Activated CD4-positive, alpha-beta T cell treated with anti-CD3 and anti-CD28 coated beads, Interleukin-2, amount 50 U/mL, for 48 hours (primary cell): ENCODE data around the gene COQ10A.
"Not testable (repeated sequence)": the region's sequence is repeated elsewhere in the genome, so short reads cannot be mapped to it uniquely, and the experiment has no call there.

Source experiments
- DNase-seq, 2 experiments: peaks; one replicate each; pipeline ENCODE4 v3.0.0-alpha.2; 2020

The COQ10A gene

GRCh38 chr12:56282579-56282978 is 15.8 kb downstream of the COQ10A start:
- DNase-seq, result no peak

GRCh38 chr12:56284263-56284662 is 17.5 kb downstream of the COQ10A start:
- DNase-seq, result not testable (repeated sequence)

DNA sequence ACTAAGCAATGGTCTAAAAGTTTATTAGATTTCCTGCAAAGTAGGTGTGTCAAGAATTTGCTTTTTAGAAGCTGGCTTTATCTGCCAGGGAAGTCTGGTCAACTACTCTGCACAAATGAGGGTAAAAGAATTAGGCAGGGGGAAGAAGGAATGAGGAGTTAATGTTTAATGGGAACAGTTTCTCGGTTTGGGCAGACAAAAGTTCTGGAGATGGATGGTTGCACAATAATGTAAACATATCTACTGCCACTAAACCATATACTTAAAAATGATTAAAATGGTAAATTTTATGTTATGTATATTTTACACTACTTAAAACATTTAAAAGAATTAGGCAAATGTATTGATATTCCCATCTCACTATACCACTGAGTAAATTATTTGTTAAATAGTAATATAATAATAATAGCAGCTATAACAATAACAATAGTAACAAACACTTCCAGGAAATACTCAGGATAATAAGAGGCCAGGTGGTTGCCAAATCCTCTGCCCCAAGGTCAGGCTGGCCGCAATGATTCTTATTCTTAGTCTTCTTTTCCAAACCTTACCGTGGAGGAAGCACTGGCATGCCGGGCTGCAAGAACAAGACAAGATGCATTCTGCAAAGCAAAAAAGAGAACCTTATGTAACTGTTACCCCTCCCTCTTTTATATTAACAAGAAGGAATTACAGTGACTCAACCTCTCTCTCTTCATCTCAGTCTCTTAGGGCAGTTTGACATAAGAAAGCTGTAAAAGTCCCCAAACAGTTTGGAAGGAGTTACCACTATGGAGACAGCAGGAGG is 19.5 kb downstream of the COQ10A start:
- DNase-seq, result no peak

DNA sequence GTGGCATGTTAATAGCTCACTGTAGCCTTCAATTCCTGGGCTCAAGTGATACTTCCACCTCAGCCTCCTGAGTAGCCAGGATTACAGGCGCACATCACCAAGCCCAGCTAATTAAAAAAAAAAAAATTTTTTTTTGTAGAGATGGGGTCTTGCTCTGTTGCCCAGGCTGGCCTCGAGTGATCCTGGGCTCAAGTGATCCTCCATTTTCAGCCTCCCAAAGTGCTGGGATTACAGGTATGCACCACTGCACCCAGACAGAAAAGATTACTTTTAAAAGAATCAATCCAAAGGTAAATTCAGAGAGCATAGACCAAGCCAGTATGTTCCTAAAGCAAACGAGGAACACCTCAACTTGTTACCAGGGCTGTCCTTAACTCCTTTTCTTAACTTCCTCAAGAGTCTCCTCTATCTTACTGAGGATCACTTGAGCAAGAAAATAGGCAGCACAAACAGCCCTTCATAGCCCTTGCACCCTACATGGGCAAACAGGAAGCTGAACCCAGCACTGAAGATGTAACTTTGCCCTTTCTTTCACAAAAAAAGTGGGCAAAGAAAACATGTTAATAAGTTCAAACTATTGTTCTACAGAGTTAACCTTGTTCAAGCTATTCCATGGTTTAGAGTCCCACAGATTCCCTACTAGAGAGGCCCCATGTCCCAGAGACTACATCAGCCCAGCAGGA is 22.1 kb downstream of the COQ10A start:
- no peak for DNase-seq

DNA sequence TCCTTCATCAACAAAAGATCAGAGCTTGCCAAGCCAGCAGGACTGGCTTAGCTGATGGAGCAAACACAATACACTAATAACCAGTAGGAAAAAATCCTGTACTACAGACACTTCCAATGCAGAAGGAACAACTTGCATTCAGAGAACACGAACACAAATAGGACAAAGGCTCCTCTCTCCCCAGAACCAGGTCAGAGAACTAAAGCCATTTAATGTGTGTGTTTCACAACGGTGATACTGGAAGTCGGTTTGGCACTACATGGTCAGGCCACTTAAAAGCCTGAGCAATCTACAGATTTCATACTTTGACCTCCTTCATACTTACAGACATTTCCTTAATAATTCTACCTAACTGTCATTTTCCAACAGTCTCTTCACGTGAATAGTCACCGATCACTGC is 27.1 kb downstream of the COQ10A start:
- no peak for DNase-seq

- no peak for DNase-seq
Measured at GRCh38 chr12:56296295-56296694, 29.6 kb downstream of the COQ10A start.

DNA sequence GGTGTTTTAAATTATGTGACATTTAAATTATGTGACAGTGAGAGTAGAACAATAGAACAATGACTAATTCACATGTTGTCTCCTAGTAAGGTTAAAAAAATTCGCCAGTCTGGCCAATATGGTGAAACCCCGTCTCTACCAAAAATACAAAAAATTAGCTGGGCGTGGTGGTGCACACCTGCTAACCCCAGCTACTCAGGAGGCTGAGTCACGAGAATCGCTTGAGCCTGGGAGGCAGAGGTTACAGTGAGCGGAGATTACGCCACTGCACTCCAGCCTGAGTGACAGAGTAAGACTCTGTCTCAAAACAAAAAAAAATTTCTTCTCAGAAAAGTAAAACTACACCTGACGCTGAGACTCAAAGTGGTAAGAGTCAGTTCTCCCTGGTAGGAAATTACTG is 30.7 kb downstream of the COQ10A start:
- no peak for DNase-seq

- DNase-seq, result no peak
Measured at GRCh38 chr12:56298828-56299227, 32.1 kb downstream of the COQ10A start.

DNA sequence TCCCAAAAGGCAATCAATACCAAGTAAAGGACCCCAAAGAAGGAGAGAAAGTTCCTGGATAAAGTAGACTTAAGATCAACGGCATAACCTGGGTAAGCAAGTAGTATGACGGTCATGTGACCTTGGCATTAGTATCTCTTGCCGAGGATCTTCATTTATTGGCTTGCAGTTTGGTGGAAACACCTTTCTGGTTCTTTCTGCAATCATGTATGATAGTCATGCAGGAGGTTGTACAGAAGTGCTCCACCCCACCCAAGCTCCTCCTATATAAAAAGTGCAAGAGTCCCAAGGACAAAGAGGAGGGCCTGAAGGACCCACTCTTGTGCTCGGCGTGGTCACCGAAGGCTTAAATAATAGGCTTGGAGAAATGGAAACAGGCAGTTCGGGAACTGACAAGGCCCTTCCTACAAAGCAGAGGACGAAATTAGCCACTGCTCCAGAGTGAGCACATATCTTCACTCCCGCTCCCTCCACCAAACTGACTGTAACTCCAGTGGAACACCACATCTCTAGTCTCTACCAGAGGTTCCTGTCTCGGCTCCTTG is 32.6 kb downstream of the COQ10A start:
- peak; percentile 19 to 35 for DNase-seq

- DNase-seq, result peak; percentile 99
Measured at GRCh38 chr12:56299853-56300643, 33.3 kb downstream of the COQ10A start, which contains the start of gene CS. Gene CS (minus strand): TSS chr12:56300330. CDS start chr12:56300201, 129 bp downstream.

DNA sequence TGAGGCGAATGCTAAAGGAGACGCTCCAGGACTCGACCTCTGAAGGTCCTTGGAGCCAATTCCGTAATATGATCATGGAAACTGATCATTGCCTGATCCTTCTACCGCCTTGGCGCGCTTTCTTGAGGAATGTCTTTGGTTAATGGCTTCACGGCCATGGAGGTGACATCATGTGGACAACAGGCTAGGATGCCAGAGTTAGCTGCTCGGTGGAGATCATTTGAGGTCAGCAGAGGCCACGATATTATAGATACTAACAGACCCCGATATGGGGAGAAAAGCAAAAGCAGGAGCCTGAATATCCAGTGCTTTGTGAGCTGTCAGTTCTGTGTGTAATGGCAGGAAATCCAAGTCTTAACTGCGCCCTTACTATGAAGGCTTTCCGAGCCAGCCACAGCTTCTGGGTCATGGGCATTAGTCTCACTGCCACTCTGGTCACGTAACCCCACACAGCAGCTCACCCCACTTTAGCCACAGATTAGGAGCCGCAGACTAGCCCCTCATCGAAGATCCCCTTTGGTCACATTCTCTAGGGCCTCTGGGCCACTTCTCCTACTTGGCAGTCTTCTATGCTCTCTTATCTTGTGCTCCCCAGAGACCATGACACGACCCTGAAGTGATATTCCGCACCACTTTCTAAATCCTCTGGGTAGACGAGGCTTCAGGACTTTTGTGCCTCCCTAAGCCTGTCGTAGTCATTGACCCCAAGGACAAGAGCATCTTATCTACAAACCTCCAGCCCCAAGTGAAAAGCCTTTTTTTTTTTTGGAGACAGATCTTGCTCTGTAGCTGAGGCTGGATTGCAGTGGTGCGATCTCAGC is 34.1 kb downstream of the COQ10A start:
- no peak for DNase-seq

- no peak for DNase-seq
Measured at GRCh38 chr12:56304276-56304675, 37.5 kb downstream of the COQ10A start.

DNA sequence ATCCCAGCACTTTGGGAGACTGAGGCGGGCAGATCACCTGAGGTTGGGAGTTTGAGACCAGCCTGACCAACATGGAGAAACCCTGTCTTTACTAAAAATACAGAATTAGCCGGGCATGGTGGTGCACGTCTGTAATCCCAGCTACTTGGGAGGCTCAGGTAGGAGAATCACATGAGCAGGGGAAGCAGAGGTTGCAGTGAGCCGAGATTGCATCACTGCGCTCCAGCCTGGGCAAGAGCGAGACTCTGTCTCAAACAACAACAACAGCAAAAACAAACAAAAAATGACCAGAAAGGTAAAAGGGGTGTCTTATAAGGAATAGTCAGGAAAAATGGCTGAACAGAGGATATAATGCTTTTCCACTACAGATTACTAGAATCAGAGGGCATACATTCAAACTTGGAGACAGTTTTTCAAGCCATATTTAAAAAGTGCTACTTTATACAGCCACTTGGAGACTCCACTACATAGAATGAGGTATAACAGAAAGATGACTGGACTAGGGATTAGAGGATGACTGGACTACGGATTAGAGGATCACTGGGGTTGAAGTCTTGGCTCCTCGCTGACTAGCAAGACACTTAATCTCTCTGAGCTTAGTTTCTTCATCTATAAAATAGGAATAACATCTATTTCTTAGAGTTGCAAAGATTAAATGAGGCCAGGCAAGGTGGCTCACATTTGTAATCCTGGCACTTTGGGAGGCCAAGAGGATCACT is 38.3 kb downstream of the COQ10A start:
- no peak for DNase-seq

DNA sequence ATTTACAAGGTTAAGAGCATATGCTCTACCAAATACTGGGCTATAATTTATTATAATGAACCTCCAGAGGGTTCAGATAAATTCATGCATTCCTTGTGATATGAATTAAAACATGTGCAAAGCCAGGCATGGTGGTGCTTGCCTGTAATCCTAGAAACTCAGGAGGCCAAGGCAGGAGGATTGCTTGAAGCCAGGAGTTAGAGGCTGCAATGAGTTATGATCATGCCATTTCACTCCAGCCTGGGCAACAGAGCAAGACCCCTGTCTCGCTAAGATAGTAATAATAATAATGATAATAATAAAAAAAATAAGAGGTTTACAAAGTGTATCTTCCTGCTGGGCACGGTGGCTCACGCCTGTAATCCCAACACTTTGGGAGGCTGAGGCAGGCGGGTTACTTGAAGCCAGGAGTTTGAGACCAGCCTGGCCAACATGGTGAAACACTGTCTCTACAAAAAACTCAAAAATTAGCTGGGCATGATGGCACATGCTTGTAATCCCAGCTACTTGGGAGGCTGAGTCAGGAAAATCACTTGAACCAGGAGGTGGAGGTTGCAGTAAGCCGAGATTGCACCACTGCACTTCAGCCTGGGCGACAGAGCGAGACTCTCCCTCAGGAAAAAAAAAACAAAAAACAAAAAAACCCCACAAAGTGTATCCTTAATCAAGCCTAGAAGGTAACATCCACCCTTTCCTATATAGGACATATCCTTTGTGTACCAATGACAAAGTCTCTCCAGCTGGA is 40.7 kb downstream of the COQ10A start:
- no peak for DNase-seq

DNA sequence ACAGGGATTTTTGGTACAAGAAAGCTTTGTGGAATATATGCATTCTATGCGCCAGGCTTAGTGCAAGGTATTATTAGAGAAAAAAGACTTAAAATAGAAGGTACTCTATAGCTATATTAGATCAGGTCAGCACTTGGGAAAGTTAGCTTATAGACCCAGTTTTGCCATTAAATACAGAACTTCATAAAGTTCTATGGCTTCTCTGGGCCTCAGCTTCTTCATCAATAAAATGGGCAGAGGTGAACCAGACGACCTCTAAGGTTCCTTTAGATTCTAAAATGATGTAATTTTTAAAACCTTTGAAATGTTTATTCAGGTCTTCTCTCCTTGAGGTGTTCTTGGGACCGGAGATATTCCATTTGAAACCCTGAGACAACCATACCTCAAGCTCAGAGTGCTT is 42.0 kb downstream of the COQ10A start:
- DNase-seq, result no peak

- DNase-seq, result no peak
Measured at GRCh38 chr12:56311003-56311402, 44.3 kb downstream of the COQ10A start.

DNA sequence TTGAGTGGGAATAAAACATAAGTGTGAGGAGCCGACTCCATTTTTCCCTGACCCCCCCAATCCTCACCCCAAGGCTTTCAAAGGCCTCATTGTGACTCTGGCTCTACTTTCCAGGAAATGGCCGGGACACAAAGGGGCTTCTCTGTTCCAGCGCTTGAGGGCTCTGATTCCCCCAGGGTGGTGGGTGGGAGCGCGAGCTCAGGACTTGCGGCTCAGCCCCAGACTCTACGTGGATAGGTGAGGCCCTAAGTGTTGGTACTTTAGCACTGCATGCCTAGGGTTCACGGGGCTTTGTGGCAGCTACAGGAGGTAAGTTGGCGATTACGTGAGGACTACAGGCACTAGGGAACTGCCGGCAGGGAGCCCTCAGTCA is 48.5 kb downstream of the COQ10A start:
- DNase-seq, result no peak

- DNase-seq, result peak; percentile 93 to 96
Measured at GRCh38 chr12:56315622-56316473, 49.1 kb downstream of the COQ10A start, which contains the start of gene CNPY2. Gene CNPY2 (minus strand): TSS chr12:56315988. CDS start chr12:56315217, 771 bp downstream.

DNA sequence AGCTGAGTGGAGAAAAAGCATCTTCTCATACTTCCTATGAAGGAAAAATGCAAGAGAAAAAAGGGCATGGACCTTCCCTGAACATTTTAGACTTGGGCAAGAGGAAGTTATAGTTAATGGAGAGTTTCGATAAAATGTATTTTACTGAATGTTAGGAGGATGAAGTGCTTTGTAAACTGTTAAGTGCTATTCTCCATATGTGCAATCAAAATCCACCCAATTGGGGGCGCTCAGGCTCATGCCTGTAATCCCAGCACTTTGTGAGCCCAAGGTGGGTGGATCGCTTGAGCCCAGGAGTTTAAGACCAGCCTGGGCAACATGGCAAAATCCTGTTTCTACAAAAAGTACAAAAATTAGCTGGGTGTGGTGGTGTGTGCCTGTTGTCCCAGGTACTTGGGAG is 50.9 kb downstream of the COQ10A start:
- no peak for DNase-seq
